GM12878 (cell line): ENCODE results near the gene DAD1. TPM values are rescaled to one million over a fixed set of nuclear protein-coding genes. Genes with fewer than 3 reads are reported as not detected.

Experiments
- FOXK2 ChIP-seq: fragments of 450-650 bp; IDR thresholded peaks from 2 replicates; pipeline ENCODE4 v1.6.1; 2017; ENCODE audit warnings: mild to moderate bottlenecking, moderate library complexity
- HDAC6 ChIP-seq: fragments of 200-600 bp; sonication (generic); IDR thresholded peaks from one replicate; pipeline ENCODE4 v1.8.0; 2017; ENCODE audit warnings: antibody characterized with exemption; ENCODE audit not compliant: unreplicated experiment
- HDGF ChIP-seq: fragments of 450-650 bp; IDR thresholded peaks from 2 replicates; pipeline ENCODE4 v1.6.1; 2016; ENCODE audit warnings: antibody characterized with exemption
- JUND ChIP-seq: IDR thresholded peaks from 2 replicates; pipeline ENCODE4 v1.6.1; 2012; ENCODE audit warnings: low read depth, mild to moderate bottlenecking, low read length, improper control_type of control experiment, moderate library complexity
- LARP7 ChIP-seq: fragments of 450-650 bp; IDR thresholded peaks from 2 replicates; pipeline ENCODE4 v1.6.1; 2017; ENCODE audit warnings: mild to moderate bottlenecking
- MLLT1 ChIP-seq: fragments of 450-650 bp; IDR thresholded peaks from 2 replicates; pipeline ENCODE4 v1.6.1; 2016; ENCODE audit warnings: mild to moderate bottlenecking
- PAX5 ChIP-seq: IDR thresholded peaks from 2 replicates; pipeline ENCODE4 v1.6.1; 2011; ENCODE audit warnings: low read depth, low read length, borderline replicate concordance
- POLR2A ChIP-seq: IDR thresholded peaks from 2 replicates; pipeline ENCODE4 v1.6.1; 2011; ENCODE audit warnings: low read depth, mild to moderate bottlenecking, low read length
- ZNF384 ChIP-seq: IDR thresholded peaks from 2 replicates; pipeline ENCODE4 v1.6.1; 2012; ENCODE audit warnings: low read depth, mild to moderate bottlenecking, low read length, improper control_type of control experiment, borderline replicate concordance
- polyA plus RNA-seq, 11 experiments: library from polyadenylated mRNA; depleted of rRNA in 4 of 11; unstranded in 6 of 11; stranded (reverse) in 5 of 11; fragments of >200 nt; fragmentation: Nextera tagmentation in 4 of 11; fragmentation: Illumina TruSeq in 1 of 11; extraction: Ambion mirVana in 4 of 11; extraction: Trizol in 1 of 11; gene quantifications; 1 replicate in 1 of 11; 2 replicates in 10 of 11; pipeline versions ENCODE4 v1.2.1 to v1.2.3, GENCODE V29; 2011 to 2016; ENCODE audit warnings: inconsistent platforms in 2 of 11, missing spikeins in 2 of 11, low read depth in 1 of 11
- total RNA-seq, 4 experiments: library from RNA; depleted of rRNA in 3 of 4; stranded (reverse); fragments of >200 nt in 3 of 4; fragmentation: Illumina TruSeq in 1 of 4; extraction: Trizol in 1 of 4; gene quantifications; 2 replicates each; pipeline versions ENCODE4 v1.2.1 to v1.2.3, GENCODE V29; 2013 to 2021
- TF ChIP-seq, protein P1 (sequence below): fragments of 450-650 bp; IDR thresholded peaks from 2 replicates; pipeline ENCODE4 v1.6.1; 2017; ENCODE audit warnings: mild to moderate bottlenecking, moderate library complexity
- TF ChIP-seq, protein P2 (sequence below): IDR thresholded peaks from 2 replicates; pipeline ENCODE4 v1.6.1; 2011; ENCODE audit warnings: mild to moderate bottlenecking, low read depth, low read length, moderate library complexity; ENCODE audit not compliant: insufficient replicate concordance

DAD1 gene
- total and polyA plus RNA-seq, 10 of the 15 experiments (the other 5 are each of a cell fraction or from before 2014, with no cell fraction given) = 161 to 920 (median 319) TPM

DNA sequence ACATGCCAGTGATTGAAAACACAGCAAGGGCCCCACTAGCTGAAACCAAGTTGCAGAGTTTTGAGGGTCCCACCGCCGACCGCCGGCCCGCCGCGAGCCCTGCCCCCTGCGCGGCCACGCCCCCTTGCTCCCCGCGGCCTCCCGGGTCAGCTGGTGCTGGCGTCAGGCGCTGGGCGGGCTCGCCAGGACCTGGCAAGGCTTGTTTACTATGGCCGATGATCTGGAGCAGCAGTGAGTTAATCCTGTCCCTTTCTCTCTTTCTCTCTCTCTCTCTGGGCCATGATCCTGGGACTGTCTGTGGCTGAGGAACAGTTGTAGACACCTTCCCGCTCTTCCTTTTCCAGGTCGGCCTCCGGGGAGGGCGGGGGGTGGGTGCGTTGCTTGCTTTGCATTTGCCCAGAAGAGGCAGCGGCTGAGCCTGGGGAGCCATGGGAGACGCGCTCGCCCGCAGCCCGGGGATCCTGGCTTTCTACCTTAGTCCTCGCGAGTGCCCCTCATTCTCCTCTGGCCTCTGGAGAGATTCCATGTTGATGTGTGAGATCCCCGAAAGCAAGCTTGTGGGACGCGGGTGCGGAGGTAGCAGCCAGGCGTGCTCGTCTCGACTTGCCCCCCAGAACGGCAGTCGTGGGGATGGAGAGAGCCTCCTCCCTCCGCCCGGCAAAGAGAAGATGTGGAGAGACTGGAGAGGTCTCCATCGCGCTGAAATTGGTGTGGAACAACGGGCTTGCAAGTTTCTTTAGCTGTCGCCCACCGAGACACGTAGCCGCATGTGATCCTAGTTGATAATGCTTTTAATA lies 9.3 kb upstream of the DAD1 start, which contains the start of gene ABHD4 (continued):
- TF ChIP-seq, protein P1, sequence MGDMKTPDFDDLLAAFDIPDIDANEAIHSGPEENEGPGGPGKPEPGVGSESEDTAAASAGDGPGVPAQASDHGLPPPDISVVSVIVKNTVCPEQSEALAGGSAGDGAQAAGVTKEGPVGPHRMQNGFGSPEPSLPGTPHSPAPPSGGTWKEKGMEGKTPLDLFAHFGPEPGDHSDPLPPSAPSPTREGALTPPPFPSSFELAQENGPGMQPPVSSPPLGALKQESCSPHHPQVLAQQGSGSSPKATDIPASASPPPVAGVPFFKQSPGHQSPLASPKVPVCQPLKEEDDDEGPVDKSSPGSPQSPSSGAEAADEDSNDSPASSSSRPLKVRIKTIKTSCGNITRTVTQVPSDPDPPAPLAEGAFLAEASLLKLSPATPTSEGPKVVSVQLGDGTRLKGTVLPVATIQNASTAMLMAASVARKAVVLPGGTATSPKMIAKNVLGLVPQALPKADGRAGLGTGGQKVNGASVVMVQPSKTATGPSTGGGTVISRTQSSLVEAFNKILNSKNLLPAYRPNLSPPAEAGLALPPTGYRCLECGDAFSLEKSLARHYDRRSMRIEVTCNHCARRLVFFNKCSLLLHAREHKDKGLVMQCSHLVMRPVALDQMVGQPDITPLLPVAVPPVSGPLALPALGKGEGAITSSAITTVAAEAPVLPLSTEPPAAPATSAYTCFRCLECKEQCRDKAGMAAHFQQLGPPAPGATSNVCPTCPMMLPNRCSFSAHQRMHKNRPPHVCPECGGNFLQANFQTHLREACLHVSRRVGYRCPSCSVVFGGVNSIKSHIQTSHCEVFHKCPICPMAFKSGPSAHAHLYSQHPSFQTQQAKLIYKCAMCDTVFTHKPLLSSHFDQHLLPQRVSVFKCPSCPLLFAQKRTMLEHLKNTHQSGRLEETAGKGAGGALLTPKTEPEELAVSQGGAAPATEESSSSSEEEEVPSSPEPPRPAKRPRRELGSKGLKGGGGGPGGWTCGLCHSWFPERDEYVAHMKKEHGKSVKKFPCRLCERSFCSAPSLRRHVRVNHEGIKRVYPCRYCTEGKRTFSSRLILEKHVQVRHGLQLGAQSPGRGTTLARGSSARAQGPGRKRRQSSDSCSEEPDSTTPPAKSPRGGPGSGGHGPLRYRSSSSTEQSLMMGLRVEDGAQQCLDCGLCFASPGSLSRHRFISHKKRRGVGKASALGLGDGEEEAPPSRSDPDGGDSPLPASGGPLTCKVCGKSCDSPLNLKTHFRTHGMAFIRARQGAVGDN = peak; percentile 54; the same call in 1 of the 2 replicates
- no peak for TF ChIP-seq HDAC6
- TF ChIP-seq FOXK2 = peak; percentile 85
- peak; percentile 35 for TF ChIP-seq LARP7
- peak; percentile 79 for TF ChIP-seq PAX5
- TF ChIP-seq ZNF384 = no peak
- peak; percentile 62; the same call in 1 of the 2 replicates for TF ChIP-seq POLR2A
- TF ChIP-seq, protein P2, sequence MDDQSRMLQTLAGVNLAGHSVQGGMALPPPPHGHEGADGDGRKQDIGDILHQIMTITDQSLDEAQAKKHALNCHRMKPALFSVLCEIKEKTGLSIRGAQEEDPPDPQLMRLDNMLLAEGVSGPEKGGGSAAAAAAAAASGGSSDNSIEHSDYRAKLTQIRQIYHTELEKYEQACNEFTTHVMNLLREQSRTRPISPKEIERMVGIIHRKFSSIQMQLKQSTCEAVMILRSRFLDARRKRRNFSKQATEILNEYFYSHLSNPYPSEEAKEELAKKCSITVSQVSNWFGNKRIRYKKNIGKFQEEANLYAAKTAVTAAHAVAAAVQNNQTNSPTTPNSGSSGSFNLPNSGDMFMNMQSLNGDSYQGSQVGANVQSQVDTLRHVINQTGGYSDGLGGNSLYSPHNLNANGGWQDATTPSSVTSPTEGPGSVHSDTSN = peak; percentile 49
- no peak for TF ChIP-seq MLLT1
- no peak for TF ChIP-seq HDGF
- no peak for TF ChIP-seq JUND
- TF ChIP-seq, all 136 proteins: peak for 30
